AML-193 (cell line): Measurements from ENCODE around the gene PELI3.
A peak's percentile ranks its signal among the peaks of the same experiment; 100 is the strongest.

Experiments
- DNase-seq, 2 experiments: peaks; one replicate each; lab custom pipeline; 2025; lab: John Stamatoyannopoulos, UW

Gene PELI3

GRCh38 chr11:66505276-66505816 lies 38.6 kb downstream of the PELI3 start:
- no peak for DNase-seq

DNA sequence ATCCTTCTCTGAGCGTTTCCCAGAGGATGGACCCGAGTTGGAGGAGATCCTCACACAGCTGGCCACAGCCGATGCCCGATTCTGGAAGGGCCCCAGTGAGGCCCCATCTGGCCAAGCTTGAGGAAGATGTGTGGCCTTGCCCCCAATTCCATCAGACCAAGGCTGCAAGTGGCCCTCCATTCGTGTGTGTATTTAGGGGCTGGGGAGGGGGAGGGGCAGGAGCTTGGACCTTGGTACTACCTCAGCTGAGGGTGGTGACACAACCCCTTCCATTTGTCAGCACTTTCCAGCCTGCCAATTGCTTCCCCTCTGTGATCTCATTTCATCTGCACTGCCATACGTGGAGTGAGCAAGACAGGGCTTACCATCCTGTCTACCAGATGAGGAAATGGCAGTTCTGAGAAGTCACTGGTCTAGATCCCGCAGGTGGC lies 42.4 kb downstream of the PELI3 start:
- DNase-seq, result no peak

DNA sequence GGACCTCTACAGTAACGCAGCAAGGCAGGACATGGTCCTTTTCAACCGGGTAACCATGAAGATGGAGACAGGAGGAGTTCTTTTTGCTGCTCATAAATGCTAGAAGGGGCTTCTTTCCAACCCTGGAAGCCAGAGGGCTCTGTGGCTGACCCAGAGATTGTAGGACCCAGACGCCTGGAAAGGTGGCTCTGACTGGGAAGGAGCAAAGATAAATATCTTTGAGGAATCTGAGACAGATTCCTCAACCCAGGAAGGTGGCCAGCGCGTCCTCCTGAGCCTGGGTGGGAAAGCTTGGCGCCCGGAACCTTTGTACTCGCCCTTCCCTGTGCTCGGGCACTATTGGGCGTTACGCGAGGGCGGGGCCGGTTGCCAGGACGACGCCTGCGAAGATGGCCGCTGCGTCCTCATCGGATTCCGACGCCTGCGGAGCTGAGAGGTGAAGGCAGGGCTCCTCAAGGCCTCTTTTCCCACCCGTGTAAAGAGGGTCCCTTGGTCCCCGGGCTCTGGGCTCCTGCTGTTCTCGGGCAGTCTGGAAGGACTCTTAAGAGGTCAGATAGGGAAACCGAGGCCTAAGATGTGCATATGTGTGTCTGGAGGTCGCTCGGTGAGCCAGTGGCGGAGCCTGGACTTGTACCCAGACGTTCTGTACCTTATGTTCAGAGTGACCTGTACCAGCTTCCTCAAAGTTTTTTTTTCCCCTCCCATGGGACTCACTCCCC lies 43.7 kb downstream of the PELI3 start, which contains the start of gene BBS1:
TSS of gene BBS1 (plus strand) at position 365 of the 719 bp plus-strand sequence. CDS start at position 390, 25 bp downstream.
- peak; percentile 44 to 56 for DNase-seq

DNA sequence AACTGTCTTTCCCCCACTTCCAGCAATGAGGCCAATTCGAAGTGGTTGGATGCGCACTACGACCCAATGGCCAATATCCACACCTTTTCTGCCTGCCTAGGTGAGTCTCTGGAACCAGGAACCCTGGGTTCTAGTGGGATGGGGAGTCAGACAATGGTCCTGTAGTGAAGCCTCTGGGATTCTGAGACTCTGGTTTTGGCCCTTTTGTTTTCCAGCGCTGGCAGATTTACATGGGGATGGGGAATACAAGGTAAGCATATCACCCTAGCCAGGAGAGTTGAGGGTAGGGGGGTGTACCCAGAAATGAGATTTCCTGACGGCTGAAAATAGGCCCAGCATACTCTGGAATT lies 44.3 kb downstream of the PELI3 start:
- no peak for DNase-seq

- no peak for DNase-seq
These were observed 56.9 kb downstream of the PELI3 start for GRCh38 chr11:66523611-66524010.

- no peak for DNase-seq
These were observed 57.8 kb downstream of the PELI3 start for GRCh38 chr11:66524304-66525040.
